HepG2 (cell line): Measurements from ENCODE around the gene ADAMTS14. TPM values are rescaled to one million over a fixed set of nuclear protein-coding genes. Genes with fewer than 3 reads are reported as not detected.

Experiments used
- ATAC-seq: fragments of 200-7000 bp; cut with Tn5 transposase; 3 replicates; pipeline ENCODE4 v1.9.1; 2020; ENCODE audit warnings: mild to moderate bottlenecking, moderate library complexity
- BruUV-seq: library from RNA; stranded (reverse); fragments of 400-500 nt; replicated peaks from 2 replicates; lab custom pipeline; 2021; lab: Mats Ljungman, UMichigan
- CTCF ChIA-PET: fragments of 300-600 bp; formaldehyde crosslinking; extraction: SDS; loops from one replicate; lab custom pipeline; 2021; ENCODE audit warnings: low total read pairs, inconsistent platforms, low intra/inter-chr PET ratio; lab: Yijun Ruan, JAX
- POLR2A ChIA-PET: fragments of 350-600 bp; sonication (Branson Sonifier 250); formaldehyde crosslinking; loops from one replicate; lab custom pipeline; 2020; ENCODE audit warnings: antibody characterized with exemption, inconsistent platforms; lab: Yijun Ruan, JAX
- DNase-seq: peaks from one replicate; pipeline ENCODE4 v3.0.0-alpha.2; 2015; ENCODE audit warnings: low spot score
- FAIRE-seq: peaks from 3 replicates; lab custom pipeline; 2011; peaks lifted over from hg19 to GRCh38; lab: Jason Lieb, UNC
- H2AFZ ChIP-seq: one replicate; pipeline ENCODE4 v1.6.1; 2011; ENCODE audit warnings: low read length, inconsistent platforms
- H3K27ac ChIP-seq: fragments of 300-600 bp; 3 replicates; pipeline ENCODE4 v1.8.0; 2011; ENCODE audit warnings: mixed run types, mild to moderate bottlenecking, mixed read lengths, low read length, inconsistent platforms; ENCODE audit not compliant: insufficient read depth; ENCODE audit errors: extremely low read length
- H3K27me3 ChIP-seq, 2 experiments: fragments of 200-600 bp in 1 of 2; 2 replicates in 1 of 2; 3 replicates in 1 of 2; pipeline versions ENCODE4 v1.6.0 to v1.8.0; 2011; ENCODE audit warnings: low read length in 2 of 2, mild to moderate bottlenecking in 2 of 2, moderate library complexity in 2 of 2, inconsistent platforms in 1 of 2; ENCODE audit not compliant: insufficient read depth in 2 of 2, control insufficient read depth in 1 of 2
- H3K36me3 ChIP-seq, 2 experiments: fragments of 200-600 bp in 1 of 2; replicated peaks in 1 of 2; 2 replicates in 1 of 2; 3 replicates in 1 of 2; pipeline versions ENCODE4 v1.5.1 to v1.8.0; 2011; ENCODE audit warnings: low read length in 2 of 2, inconsistent platforms in 1 of 2; ENCODE audit not compliant: insufficient read depth in 2 of 2, control insufficient read depth in 1 of 2
- H3K4me1 ChIP-seq: 2 replicates; pipeline ENCODE4 v1.5.1; 2012; ENCODE audit warnings: low read length, inconsistent platforms; ENCODE audit not compliant: insufficient read depth
- H3K4me2 ChIP-seq: 2 replicates; pipeline ENCODE4 v1.6.0; 2011; ENCODE audit warnings: low read depth, low read length, inconsistent platforms
- H3K4me3 ChIP-seq, 3 experiments: fragments of 200-600 bp in 1 of 3; sonication (generic), shearing (Covaris generic) in 1 of 3; replicated peaks in 1 of 3; 2 replicates each; pipeline ENCODE4 v1.5.1; 2011 to 2016; ENCODE audit warnings: low read length in 3 of 3, inconsistent platforms in 2 of 3, low read depth in 2 of 3, mild to moderate bottlenecking in 2 of 3, control low read depth in 1 of 3, mixed read lengths in 1 of 3; ENCODE audit not compliant: insufficient read depth in 1 of 3
- H3K79me2 ChIP-seq: one replicate; pipeline ENCODE4 v1.6.1; 2011; ENCODE audit warnings: low read length, inconsistent platforms; ENCODE audit not compliant: insufficient read depth
- H3K9ac ChIP-seq: 2 replicates; pipeline ENCODE4 v1.6.0; 2011; ENCODE audit warnings: mild to moderate bottlenecking, low read depth, low read length, inconsistent platforms; ENCODE audit not compliant: insufficient read depth
- H3K9me3 ChIP-seq: 2 replicates; pipeline ENCODE4 v1.5.1; 2012; ENCODE audit warnings: mild to moderate bottlenecking, low read length
- H4K20me1 ChIP-seq: 2 replicates; pipeline ENCODE4 v1.6.0; 2011; ENCODE audit warnings: inconsistent platforms, mild to moderate bottlenecking, low read length, moderate library complexity; ENCODE audit not compliant: insufficient read depth
- AHR ChIP-seq: IDR thresholded peaks from 2 replicates; pipeline ENCODE4 v1.6.1; 2018; ENCODE audit warnings: missing genetic modification reagents, missing compliant biosample characterization
- ATF7-NPFF ChIP-seq: sonication (generic); formaldehyde crosslinking; IDR thresholded peaks from 2 replicates; pipeline ENCODE4 v1.8.1; 2023; ENCODE audit warnings: mild to moderate bottlenecking, low read depth, missing genetic modification reagents, moderate library complexity
- SMC3 ChIP-seq: IDR thresholded peaks from 2 replicates; pipeline ENCODE4 v1.6.1; 2011; ENCODE audit warnings: low read length, improper control_type of control experiment
- TARDBP ChIP-seq: sonication (generic); formaldehyde crosslinking; IDR thresholded peaks from 2 replicates; pipeline ENCODE4 v1.8.0; 2022; ENCODE audit warnings: mild to moderate bottlenecking, missing genetic modification reagents
- ZNF441 ChIP-seq: sonication (generic); formaldehyde crosslinking; IDR thresholded peaks from 2 replicates; pipeline ENCODE4 v1.7.0; 2021; ENCODE audit warnings: missing genetic modification reagents, borderline replicate concordance
- ZNF616 ChIP-seq: sonication (generic); formaldehyde crosslinking; IDR thresholded peaks from 2 replicates; pipeline ENCODE4 v1.5.0; 2020; ENCODE audit warnings: low read depth, mild to moderate bottlenecking, missing genetic modification reagents
- ZNF749 ChIP-seq: sonication (generic); formaldehyde crosslinking; IDR thresholded peaks from 2 replicates; pipeline ENCODE4 v1.8.0; 2022; ENCODE audit warnings: mild to moderate bottlenecking, missing genetic modification reagents, moderate library complexity, borderline replicate concordance
- WGBS: methylation state at CpG from one replicate; pipeline ENCODE4 v1.1.6; 2017; ENCODE audit warnings: low lambda C conversion rate; 5-methylcytosine and 5-hydroxymethylcytosine counted together
- in situ Hi-C: cut with HindIII; loops from 2 replicates; pipeline ENCODE4 v1.10.0; 2017; ENCODE audit warnings: low pct_unique_long_range_greater_than_20kb; ENCODE audit not compliant: extremely low pct_ligation_motif_present
- intact Hi-C: fragments of 100-400 bp; cut with micrococcal nuclease; formaldehyde crosslinking; loops from one replicate; pipeline ENCODE4 v1.10.0; 2022; ENCODE audit not compliant: unreplicated experiment
- polyA plus RNA-seq, 8 experiments: library from polyadenylated mRNA; depleted of rRNA in 3 of 8; stranded (reverse) in 7 of 8; unstranded in 1 of 8; fragments of >200 nt; fragmentation: Illumina TruSeq in 4 of 8; extraction: Trizol in 4 of 8; gene quantifications; 2 replicates each; pipeline versions ENCODE4 v1.2.1 to v1.2.3, GENCODE V29; 2011 to 2016; ENCODE audit warnings: low read depth in 4 of 8, missing spikeins in 1 of 8, mixed read lengths in 1 of 8; ENCODE audit not compliant: insufficient read depth in 1 of 8
- total RNA-seq, 5 experiments: library from RNA; depleted of rRNA; stranded (reverse); fragments of >200 nt; fragmentation: Illumina TruSeq; extraction: Trizol; gene quantifications; 2 replicates each; pipeline ENCODE4 v1.2.3, GENCODE V29; 2016; ENCODE audit warnings: low read depth in 1 of 5
- TF ChIP-seq, protein P1 (sequence below): sonication (generic); formaldehyde crosslinking; IDR thresholded peaks from 2 replicates; pipeline ENCODE4 v1.8.0; 2022; ENCODE audit warnings: mild to moderate bottlenecking, missing genetic modification reagents, moderate library complexity
- TF ChIP-seq, protein P2 (sequence below): sonication (generic); formaldehyde crosslinking; IDR thresholded peaks from 2 replicates; pipeline ENCODE4 v1.4.0; 2020; ENCODE audit warnings: mild to moderate bottlenecking, missing genetic modification reagents
- TF ChIP-seq, protein P3 (sequence below): sonication (generic); formaldehyde crosslinking; IDR thresholded peaks from 2 replicates; pipeline ENCODE4 v1.4.0; 2020; ENCODE audit warnings: missing genetic modification reagents, low read depth, mild to moderate bottlenecking, borderline replicate concordance
- TF ChIP-seq, protein P4 (sequence below): sonication (generic); formaldehyde crosslinking; IDR thresholded peaks from 2 replicates; pipeline ENCODE4 v1.4.0; 2020; ENCODE audit warnings: low read depth, mild to moderate bottlenecking, missing genetic modification reagents

ADAMTS14 gene
- total and polyA plus RNA-seq, 2 of the 13 experiments (the other 11 are each of a cell fraction or from before 2014, with no cell fraction given), result 0.04 to 0.07 TPM

DNA sequence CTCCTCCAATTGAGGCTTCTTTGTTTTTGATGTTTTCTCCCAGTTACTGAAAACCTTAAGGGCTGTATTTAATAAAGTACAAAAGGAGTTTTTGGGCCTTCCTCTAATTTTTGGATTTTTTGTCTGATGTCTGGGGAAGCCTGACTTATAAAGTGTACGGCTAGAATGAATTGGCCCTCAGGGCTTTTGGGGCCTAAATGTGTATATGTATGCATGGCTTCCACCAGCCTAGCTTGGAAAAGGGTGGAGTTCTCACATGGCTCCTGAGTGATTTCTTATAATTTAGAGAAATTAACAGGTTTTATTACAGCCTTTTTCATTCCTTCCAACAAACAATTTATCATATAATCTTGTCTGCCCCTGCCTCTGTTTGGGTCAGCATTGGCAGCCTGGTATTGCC is 123.3 kb downstream of the ADAMTS14 start:
- CTCF ChIA-PET, result interaction anchor here (0.5 kb wide), 1 partner anchor 190 kb away, joined by 3 read pairs; no protein-coding TSS in a partner anchor
- WGBS, result 50% methylated on average over 1 of the region's 1 CpG

DNA sequence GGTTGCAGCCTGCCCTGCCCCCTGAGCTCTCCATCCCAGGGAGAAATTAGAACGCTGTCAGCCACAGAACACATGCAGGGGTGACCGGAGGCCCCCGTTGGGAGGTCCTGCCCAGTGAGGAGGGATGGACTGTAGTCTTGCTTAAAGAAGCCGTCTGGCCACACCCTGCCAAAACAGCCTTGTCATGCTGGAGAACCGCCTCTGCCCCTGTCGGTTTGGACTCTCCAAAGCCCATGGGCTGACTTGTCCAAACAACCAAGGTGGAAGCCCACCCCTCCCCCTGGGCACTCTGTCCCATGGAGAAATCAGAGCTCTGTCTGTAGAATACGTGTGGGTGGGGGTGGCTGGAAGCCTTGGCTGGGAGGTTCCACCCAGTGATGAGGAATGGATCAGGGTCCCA is 125.5 kb downstream of the ADAMTS14 start:
- BruUV-seq, result no TSS peak
- Histone ChIP-seq H3K4me2 (no peak overlapping the region), H2AFZ (no peak overlapping the region), H3K4me3 (no peak overlapping the region), H4K20me1 (no peaks in the 10 kb centered on the region), H3K9me3 (no peaks in the 10 kb centered on the region), H3K27me3 (peaks cover 1 to 3% of the 10 kb centered on the region in 2 experiments; a peak in 1 of 5 replicates), H3K36me3 (no peaks in the 10 kb centered on the region), H3K27ac (no peak overlapping the region), H3K9ac (no peak overlapping the region), H3K4me1 (no peaks in the 10 kb centered on the region), H3K79me2 (no peaks in the 10 kb centered on the region)
- FAIRE-seq (no peak), ATAC-seq (no peak), DNase-seq (no peak)
- CTCF ChIA-PET, result no interaction called here
- in situ Hi-C loops, result no loop called here
- POLR2A ChIA-PET, result no interaction called here
- no CpG with 5 or more reads among the region's 7 CpGs for WGBS
- intact Hi-C loops, result no loop called here
- TF ChIP-seq, protein P1, sequence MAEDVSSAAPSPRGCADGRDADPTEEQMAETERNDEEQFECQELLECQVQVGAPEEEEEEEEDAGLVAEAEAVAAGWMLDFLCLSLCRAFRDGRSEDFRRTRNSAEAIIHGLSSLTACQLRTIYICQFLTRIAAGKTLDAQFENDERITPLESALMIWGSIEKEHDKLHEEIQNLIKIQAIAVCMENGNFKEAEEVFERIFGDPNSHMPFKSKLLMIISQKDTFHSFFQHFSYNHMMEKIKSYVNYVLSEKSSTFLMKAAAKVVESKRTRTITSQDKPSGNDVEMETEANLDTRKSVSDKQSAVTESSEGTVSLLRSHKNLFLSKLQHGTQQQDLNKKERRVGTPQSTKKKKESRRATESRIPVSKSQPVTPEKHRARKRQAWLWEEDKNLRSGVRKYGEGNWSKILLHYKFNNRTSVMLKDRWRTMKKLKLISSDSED (CRISPR knock-in tag), result no peak
- TF ChIP-seq TARDBP (CRISPR knock-in tag) (no peak), SMC3 (no peak), ZNF749 (no peak), ZNF616 (CRISPR knock-in tag) (no peak), ATF7-NPFF (no peak), ZNF441 (no peak)
- TF ChIP-seq, protein P2, sequence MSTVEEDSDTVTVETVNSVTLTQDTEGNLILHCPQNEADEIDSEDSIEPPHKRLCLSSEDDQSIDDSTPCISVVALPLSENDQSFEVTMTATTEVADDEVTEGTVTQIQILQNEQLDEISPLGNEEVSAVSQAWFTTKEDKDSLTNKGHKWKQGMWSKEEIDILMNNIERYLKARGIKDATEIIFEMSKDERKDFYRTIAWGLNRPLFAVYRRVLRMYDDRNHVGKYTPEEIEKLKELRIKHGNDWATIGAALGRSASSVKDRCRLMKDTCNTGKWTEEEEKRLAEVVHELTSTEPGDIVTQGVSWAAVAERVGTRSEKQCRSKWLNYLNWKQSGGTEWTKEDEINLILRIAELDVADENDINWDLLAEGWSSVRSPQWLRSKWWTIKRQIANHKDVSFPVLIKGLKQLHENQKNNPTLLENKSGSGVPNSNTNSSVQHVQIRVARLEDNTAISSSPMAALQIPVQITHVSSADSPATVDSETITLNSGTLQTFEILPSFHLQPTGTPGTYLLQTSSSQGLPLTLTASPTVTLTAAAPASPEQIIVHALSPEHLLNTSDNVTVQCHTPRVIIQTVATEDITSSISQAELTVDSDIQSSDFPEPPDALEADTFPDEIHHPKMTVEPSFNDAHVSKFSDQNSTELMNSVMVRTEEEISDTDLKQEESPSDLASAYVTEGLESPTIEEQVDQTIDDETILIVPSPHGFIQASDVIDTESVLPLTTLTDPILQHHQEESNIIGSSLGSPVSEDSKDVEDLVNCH, result no peak
- TF ChIP-seq, protein P3, sequence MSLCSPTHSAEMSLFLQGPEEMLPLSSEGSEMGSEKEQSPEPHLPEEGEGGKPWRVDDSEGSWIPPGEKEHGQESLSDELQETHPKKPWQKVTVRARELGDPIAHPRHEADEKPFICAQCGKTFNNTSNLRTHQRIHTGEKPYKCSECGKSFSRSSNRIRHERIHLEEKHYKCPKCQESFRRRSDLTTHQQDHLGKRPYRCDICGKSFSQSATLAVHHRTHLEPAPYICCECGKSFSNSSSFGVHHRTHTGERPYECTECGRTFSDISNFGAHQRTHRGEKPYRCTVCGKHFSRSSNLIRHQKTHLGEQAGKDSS, result no peak

More for the DNA sequence above, 123.3 kb downstream of the ADAMTS14 start:
- DNase-seq (no peak), FAIRE-seq (no peak), ATAC-seq (no peak)
- Histone ChIP-seq H2AFZ (no peak overlapping the region), H3K79me2 (no peaks in the 10 kb centered on the region), H3K4me3 (no peak overlapping the region), H3K4me2 (no peak overlapping the region), H3K36me3 (no peaks in the 10 kb centered on the region), H3K9ac (no peak overlapping the region), H3K27ac (no peak overlapping the region), H3K27me3 (peaks cover 1 to 3% of the 10 kb centered on the region in 2 experiments; a peak in 1 of 5 replicates), H4K20me1 (no peaks in the 10 kb centered on the region), H3K4me1 (no peaks in the 10 kb centered on the region), H3K9me3 (no peaks in the 10 kb centered on the region)
- intact Hi-C loops, result no loop called here
- no TSS peak for BruUV-seq
- TF ChIP-seq AHR (CRISPR knock-in tag), result no peak
- TF ChIP-seq, protein P4, sequence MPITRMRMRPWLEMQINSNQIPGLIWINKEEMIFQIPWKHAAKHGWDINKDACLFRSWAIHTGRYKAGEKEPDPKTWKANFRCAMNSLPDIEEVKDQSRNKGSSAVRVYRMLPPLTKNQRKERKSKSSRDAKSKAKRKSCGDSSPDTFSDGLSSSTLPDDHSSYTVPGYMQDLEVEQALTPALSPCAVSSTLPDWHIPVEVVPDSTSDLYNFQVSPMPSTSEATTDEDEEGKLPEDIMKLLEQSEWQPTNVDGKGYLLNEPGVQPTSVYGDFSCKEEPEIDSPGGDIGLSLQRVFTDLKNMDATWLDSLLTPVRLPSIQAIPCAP (CRISPR knock-in tag), result no peak
- TF ChIP-seq, protein P3, result no peak
- POLR2A ChIA-PET, result no interaction called here
- in situ Hi-C loops, result no loop called here
